ENCODE measurements around the gene CFAP251.
A peak's percentile ranks its signal among the peaks of the same experiment; 100 is the strongest.
"Not testable (repeated sequence)": the region's sequence is repeated elsewhere in the genome, so short reads cannot be mapped to it uniquely, and the experiment has no call there.

CFAP251 gene

GRCh38 chr12:122028165-122028904, 109.9 kb downstream of the CFAP251 start:
- Histone ChIP-seq H3K27me3 (ENCODE audit: control insufficient read depth, insufficient read depth, low read length) (no peaks in the 10 kb centered on the region), H3K9ac (ENCODE audit: low read depth, low read length) (no peak overlapping the region), H3K4me3 (ENCODE audit: low read length) (peak overlapping the region; percentile 33), H3K9me3 (replicated peaks; ENCODE audit: low read length) (no peaks in the 10 kb centered on the region), H3K36me3 (ENCODE audit: insufficient read depth, low read length) (no peaks in the 10 kb centered on the region), H3K4me1 (ENCODE audit: control insufficient read depth, insufficient read depth, low read length) (peaks cover 48% of the 10 kb centered on the region), H3K4me2 (ENCODE audit: low read length) (peak overlapping the region; percentile 72)

- H3K9ac ChIP-seq (ENCODE audit: low read depth, low read length): no peak overlapping the region
- H3K36me3 ChIP-seq (ENCODE audit: insufficient read depth, low read length): no peaks in the 10 kb centered on the region
- no peaks in the 10 kb centered on the region for H3K9me3 ChIP-seq (replicated peaks; ENCODE audit: low read length)
- H3K27me3 ChIP-seq (ENCODE audit: control insufficient read depth, insufficient read depth, low read length): no peaks in the 10 kb centered on the region
- no peak overlapping the region for H3K4me3 ChIP-seq (ENCODE audit: low read length)
- H3K4me1 ChIP-seq (ENCODE audit: control insufficient read depth, insufficient read depth, low read length): peaks cover 42% of the 10 kb centered on the region
- peak overlapping the region; percentile 72 for H3K4me2 ChIP-seq (ENCODE audit: low read length)
Observed at GRCh38 chr12:122028905-122029560, 110.6 kb downstream of the CFAP251 start.

GRCh38 chr12:122029620-122030423, 111.4 kb downstream of the CFAP251 start:
- no peaks in the 10 kb centered on the region for H3K9me3 ChIP-seq (replicated peaks; ENCODE audit: low read length)
- H3K27me3 ChIP-seq (ENCODE audit: control insufficient read depth, insufficient read depth, low read length): no peaks in the 10 kb centered on the region
- peak overlapping the region; percentile 12 for H3K4me3 ChIP-seq (ENCODE audit: low read length)
- H3K9ac ChIP-seq (ENCODE audit: low read depth, low read length): peak overlapping the region; percentile 31
- peaks cover 37% of the 10 kb centered on the region for H3K4me1 ChIP-seq (ENCODE audit: control insufficient read depth, insufficient read depth, low read length)
- H3K36me3 ChIP-seq (ENCODE audit: insufficient read depth, low read length): no peaks in the 10 kb centered on the region
- H3K4me2 ChIP-seq (ENCODE audit: low read length): peak overlapping the region; percentile 65

- Histone ChIP-seq H3K9me3 (replicated peaks; ENCODE audit: low read length) (no peaks in the 10 kb centered on the region), H3K4me2 (ENCODE audit: low read length) (peak overlapping the region; percentile 65), H3K36me3 (ENCODE audit: insufficient read depth, low read length) (peaks cover under 1% of the 10 kb centered on the region), H3K4me1 (ENCODE audit: control insufficient read depth, insufficient read depth, low read length) (peaks cover 44% of the 10 kb centered on the region), H3K4me3 (ENCODE audit: low read length) (peak overlapping the region; percentile 12), H3K9ac (ENCODE audit: low read depth, low read length) (peak overlapping the region; percentile 31), H3K27me3 (ENCODE audit: control insufficient read depth, insufficient read depth, low read length) (no peaks in the 10 kb centered on the region)
Observed at GRCh38 chr12:122030424-122031035, 112.1 kb downstream of the CFAP251 start.

- H3K4me1 ChIP-seq (ENCODE audit: control insufficient read depth, insufficient read depth, low read length): peaks cover 43% of the 10 kb centered on the region
- no peak overlapping the region for H3K4me3 ChIP-seq (ENCODE audit: low read length)
- H3K4me2 ChIP-seq (ENCODE audit: low read length): no peak overlapping the region
- no peaks in the 10 kb centered on the region for H3K27me3 ChIP-seq (ENCODE audit: control insufficient read depth, insufficient read depth, low read length)
- no peak overlapping the region for H3K9ac ChIP-seq (ENCODE audit: low read depth, low read length)
- H3K36me3 ChIP-seq (ENCODE audit: insufficient read depth, low read length): peaks cover 10% of the 10 kb centered on the region
- H3K9me3 ChIP-seq (replicated peaks; ENCODE audit: low read length): no peaks in the 10 kb centered on the region
Observed at GRCh38 chr12:122031342-122032216, 113.2 kb downstream of the CFAP251 start.

- H3K36me3 ChIP-seq (ENCODE audit: insufficient read depth, low read length): peaks cover 10% of the 10 kb centered on the region
Observed at GRCh38 chr12:122032580-122032979, 114.2 kb downstream of the CFAP251 start.

GRCh38 chr12:122035292-122035691, 116.9 kb downstream of the CFAP251 start:
- no peak overlapping the region for H3K4me3 ChIP-seq (ENCODE audit: low read length)
- H3K4me1 ChIP-seq (ENCODE audit: control insufficient read depth, insufficient read depth, low read length): peaks cover 17% of the 10 kb centered on the region
- H3K9ac ChIP-seq (ENCODE audit: low read depth, low read length): no peak overlapping the region
- no peak overlapping the region for H3K4me2 ChIP-seq (ENCODE audit: low read length)
- peaks cover 10% of the 10 kb centered on the region for H3K36me3 ChIP-seq (ENCODE audit: insufficient read depth, low read length)
- H3K9me3 ChIP-seq (replicated peaks; ENCODE audit: low read length): no peaks in the 10 kb centered on the region
- no peaks in the 10 kb centered on the region for H3K27me3 ChIP-seq (ENCODE audit: control insufficient read depth, insufficient read depth, low read length)

More at GRCh38 chr12:122032580-122032979, 114.2 kb downstream of the CFAP251 start:
- H3K4me2 ChIP-seq (ENCODE audit: low read length): no peak overlapping the region
- H3K9me3 ChIP-seq (replicated peaks; ENCODE audit: low read length): no peaks in the 10 kb centered on the region
- peaks cover 43% of the 10 kb centered on the region for H3K4me1 ChIP-seq (ENCODE audit: control insufficient read depth, insufficient read depth, low read length)
- H3K9ac ChIP-seq (ENCODE audit: low read depth, low read length): no peak overlapping the region
- no peaks in the 10 kb centered on the region for H3K27me3 ChIP-seq (ENCODE audit: control insufficient read depth, insufficient read depth, low read length)
- no peak overlapping the region for H3K4me3 ChIP-seq (ENCODE audit: low read length)

GRCh38 chr12:122036153-122036552, 117.8 kb downstream of the CFAP251 start:
- H3K9ac ChIP-seq (ENCODE audit: low read depth, low read length): no peak overlapping the region
- peaks cover 13% of the 10 kb centered on the region for H3K36me3 ChIP-seq (ENCODE audit: insufficient read depth, low read length)

GRCh38 chr12:122040579-122041386, 122.4 kb downstream of the CFAP251 start:
- Histone ChIP-seq H3K4me2 (ENCODE audit: low read length) (no peak overlapping the region), H3K27me3 (ENCODE audit: control insufficient read depth, insufficient read depth, low read length) (no peaks in the 10 kb centered on the region), H3K4me3 (ENCODE audit: low read length) (no peak overlapping the region), H3K4me1 (ENCODE audit: control insufficient read depth, insufficient read depth, low read length) (peaks cover under 1% of the 10 kb centered on the region), H3K9me3 (replicated peaks; ENCODE audit: low read length) (no peaks in the 10 kb centered on the region), H3K9ac (ENCODE audit: low read depth, low read length) (no peak overlapping the region), H3K36me3 (ENCODE audit: insufficient read depth, low read length) (peaks cover 13% of the 10 kb centered on the region)

More at GRCh38 chr12:122036153-122036552, 117.8 kb downstream of the CFAP251 start:
- H3K4me1 ChIP-seq (ENCODE audit: control insufficient read depth, insufficient read depth, low read length): peaks cover 13% of the 10 kb centered on the region
- no peak overlapping the region for H3K4me3 ChIP-seq (ENCODE audit: low read length)
- no peaks in the 10 kb centered on the region for H3K9me3 ChIP-seq (replicated peaks; ENCODE audit: low read length)
- H3K4me2 ChIP-seq (ENCODE audit: low read length): no peak overlapping the region
- no peaks in the 10 kb centered on the region for H3K27me3 ChIP-seq (ENCODE audit: control insufficient read depth, insufficient read depth, low read length)

GRCh38 chr12:122041458-122041857, 123.1 kb downstream of the CFAP251 start:
- not testable (repeated sequence) for H3K4me2 ChIP-seq (ENCODE audit: low read length); H3K4me1 ChIP-seq (ENCODE audit: control insufficient read depth, insufficient read depth, low read length); H3K9me3 ChIP-seq (replicated peaks; ENCODE audit: low read length); H3K27me3 ChIP-seq (ENCODE audit: control insufficient read depth, insufficient read depth, low read length); H3K9ac ChIP-seq (ENCODE audit: low read depth, low read length); H3K4me3 ChIP-seq (ENCODE audit: low read length)
- peaks cover 10% of the 10 kb centered on the region for H3K36me3 ChIP-seq (ENCODE audit: insufficient read depth, low read length)
